Osteoblast (primary cell): Measurements from ENCODE around the gene ERCC6L2. TPM values are rescaled to one million over a fixed set of nuclear protein-coding genes. Genes with fewer than 3 reads are reported as not detected.

Experiments
- DNase-seq: peaks from one replicate; pipeline ENCODE4 v3.0.0; 2011; ENCODE audit warnings: low spot score, mixed read lengths; ENCODE audit not compliant: insufficient read length; ENCODE audit errors: missing footprints
- H2AFZ ChIP-seq: 2 replicates; pipeline ENCODE4 v1.6.0; 2011; ENCODE audit warnings: mild to moderate bottlenecking, low read length
- H3K27ac ChIP-seq: 2 replicates; pipeline ENCODE4 v1.5.1; 2011; ENCODE audit warnings: mild to moderate bottlenecking, low read depth, low read length, moderate library complexity
- H3K27me3 ChIP-seq: 2 replicates; pipeline ENCODE4 v1.6.0; 2012; ENCODE audit warnings: mild to moderate bottlenecking, control low read depth, inconsistent platforms, low read length, moderate library complexity; ENCODE audit not compliant: insufficient read depth
- H3K36me3 ChIP-seq: 2 replicates; pipeline ENCODE4 v1.5.1; 2011; ENCODE audit warnings: mild to moderate bottlenecking, low read length, control low read depth, moderate library complexity; ENCODE audit not compliant: insufficient read depth
- H3K4me1 ChIP-seq: 2 replicates; pipeline ENCODE4 v1.5.1; 2011; ENCODE audit warnings: mild to moderate bottlenecking, low read length, control low read depth, moderate library complexity; ENCODE audit not compliant: insufficient read depth
- H3K4me2 ChIP-seq: 2 replicates; pipeline ENCODE4 v1.6.0; 2011; ENCODE audit warnings: mild to moderate bottlenecking, low read length; ENCODE audit not compliant: insufficient read depth
- H3K4me3 ChIP-seq: fragments of 200-600 bp; sonication (generic); 3 replicates; pipeline ENCODE4 v1.5.1; 2012; ENCODE audit warnings: mild to moderate bottlenecking, low read length, inconsistent platforms; ENCODE audit not compliant: insufficient read depth
- H3K79me2 ChIP-seq: 2 replicates; pipeline ENCODE4 v1.6.0; 2012; ENCODE audit warnings: mild to moderate bottlenecking, low read length, control low read depth, inconsistent platforms; ENCODE audit not compliant: insufficient read depth
- H3K9me3 ChIP-seq: 2 replicates; pipeline ENCODE4 v1.5.1; 2011; ENCODE audit warnings: low read depth, low read length, control low read depth
- H4K20me1 ChIP-seq: 2 replicates; pipeline ENCODE4 v1.6.0; 2012; ENCODE audit warnings: mild to moderate bottlenecking, low read length, control low read depth; ENCODE audit not compliant: insufficient read depth
- total RNA-seq: library from RNA; depleted of rRNA; stranded (reverse); fragments of >200 nt; gene quantifications from 2 replicates; pipeline ENCODE4 v1.2.3, GENCODE V29; 2012
- TF ChIP-seq, protein P1 (sequence below): IDR thresholded peaks from 2 replicates; pipeline ENCODE4 v1.5.1; 2011; ENCODE audit warnings: mild to moderate bottlenecking, low read depth, low read length, moderate library complexity; ENCODE audit errors: extremely low read depth

ERCC6L2 gene
- total RNA-seq, 1 donor: 77.8 TPM

DNA sequence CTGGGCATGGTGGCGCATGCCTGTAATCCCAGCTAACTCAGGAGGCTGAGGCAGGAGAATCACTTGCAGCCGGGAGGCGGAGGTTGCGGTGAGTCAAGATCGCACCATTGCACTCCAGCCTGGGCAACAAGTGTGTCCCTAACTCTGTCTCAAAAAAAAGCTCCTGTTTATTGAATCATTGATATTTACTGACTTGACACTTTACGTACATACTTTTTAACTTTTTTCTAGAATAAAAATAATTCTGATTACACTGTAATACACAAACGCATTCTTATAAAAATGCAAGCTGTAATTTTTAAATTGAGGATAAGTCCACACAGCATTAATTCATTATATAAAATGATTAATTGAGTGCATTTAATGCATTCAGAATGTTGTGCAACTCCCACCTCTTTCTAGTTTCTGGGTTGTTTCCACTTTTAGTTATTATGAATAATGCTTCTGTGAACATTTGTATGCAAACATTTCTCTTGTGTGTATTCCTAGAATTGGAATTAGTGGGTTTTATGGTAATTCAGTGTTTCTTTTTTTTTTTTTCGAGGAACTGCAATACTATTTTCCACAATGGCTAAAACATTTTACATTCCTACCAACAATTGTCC is 15.7 kb downstream of the ERCC6L2 start:
- H3K4me2 ChIP-seq: no peak overlapping the region
- H4K20me1 ChIP-seq: peaks cover 3% of the 10 kb centered on the region
- no peak overlapping the region for H3K27ac ChIP-seq
- no peaks in the 10 kb centered on the region for H3K9me3 ChIP-seq
- H3K4me3 ChIP-seq: no peak overlapping the region
- DNase-seq: no peak
- TF ChIP-seq, protein P1, sequence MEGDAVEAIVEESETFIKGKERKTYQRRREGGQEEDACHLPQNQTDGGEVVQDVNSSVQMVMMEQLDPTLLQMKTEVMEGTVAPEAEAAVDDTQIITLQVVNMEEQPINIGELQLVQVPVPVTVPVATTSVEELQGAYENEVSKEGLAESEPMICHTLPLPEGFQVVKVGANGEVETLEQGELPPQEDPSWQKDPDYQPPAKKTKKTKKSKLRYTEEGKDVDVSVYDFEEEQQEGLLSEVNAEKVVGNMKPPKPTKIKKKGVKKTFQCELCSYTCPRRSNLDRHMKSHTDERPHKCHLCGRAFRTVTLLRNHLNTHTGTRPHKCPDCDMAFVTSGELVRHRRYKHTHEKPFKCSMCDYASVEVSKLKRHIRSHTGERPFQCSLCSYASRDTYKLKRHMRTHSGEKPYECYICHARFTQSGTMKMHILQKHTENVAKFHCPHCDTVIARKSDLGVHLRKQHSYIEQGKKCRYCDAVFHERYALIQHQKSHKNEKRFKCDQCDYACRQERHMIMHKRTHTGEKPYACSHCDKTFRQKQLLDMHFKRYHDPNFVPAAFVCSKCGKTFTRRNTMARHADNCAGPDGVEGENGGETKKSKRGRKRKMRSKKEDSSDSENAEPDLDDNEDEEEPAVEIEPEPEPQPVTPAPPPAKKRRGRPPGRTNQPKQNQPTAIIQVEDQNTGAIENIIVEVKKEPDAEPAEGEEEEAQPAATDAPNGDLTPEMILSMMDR: no peak
- H3K79me2 ChIP-seq: peaks cover 77% of the 10 kb centered on the region
- no peak overlapping the region for H2AFZ ChIP-seq
- H3K36me3 ChIP-seq: peaks cover 10% of the 10 kb centered on the region
- no peaks in the 10 kb centered on the region for H3K4me1 ChIP-seq
- H3K27me3 ChIP-seq: no peaks in the 10 kb centered on the region

DNA sequence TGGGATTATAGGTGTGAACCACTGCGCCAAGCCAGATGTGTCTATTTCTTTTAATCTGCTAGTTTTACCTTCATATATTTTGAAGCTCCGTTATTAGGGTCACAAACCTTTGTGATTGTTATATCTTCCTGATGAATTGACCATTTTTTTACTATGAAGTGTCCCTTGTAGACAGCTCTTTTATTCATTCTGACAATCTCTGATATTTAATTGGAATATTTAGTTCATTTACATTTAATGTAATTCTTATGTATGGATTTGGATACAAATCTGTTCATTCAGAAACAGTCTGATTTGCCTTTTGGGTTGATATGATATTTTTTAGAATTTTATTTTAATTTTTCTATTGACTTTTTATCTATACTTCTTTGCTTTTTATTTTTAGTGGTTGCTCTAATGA is 17.2 kb downstream of the ERCC6L2 start:
- no peak for DNase-seq
- no peak overlapping the region for H3K4me2 ChIP-seq
- no peaks in the 10 kb centered on the region for H4K20me1 ChIP-seq
- no peaks in the 10 kb centered on the region for H3K27me3 ChIP-seq
- TF ChIP-seq, protein P1: no peak
- H3K4me3 ChIP-seq: no peak overlapping the region
- H3K79me2 ChIP-seq: peaks cover 69% of the 10 kb centered on the region
- H2AFZ ChIP-seq: no peak overlapping the region
- H3K9me3 ChIP-seq: no peaks in the 10 kb centered on the region
- H3K27ac ChIP-seq: no peak overlapping the region
- no peaks in the 10 kb centered on the region for H3K4me1 ChIP-seq
- H3K36me3 ChIP-seq: no peaks in the 10 kb centered on the region

DNA sequence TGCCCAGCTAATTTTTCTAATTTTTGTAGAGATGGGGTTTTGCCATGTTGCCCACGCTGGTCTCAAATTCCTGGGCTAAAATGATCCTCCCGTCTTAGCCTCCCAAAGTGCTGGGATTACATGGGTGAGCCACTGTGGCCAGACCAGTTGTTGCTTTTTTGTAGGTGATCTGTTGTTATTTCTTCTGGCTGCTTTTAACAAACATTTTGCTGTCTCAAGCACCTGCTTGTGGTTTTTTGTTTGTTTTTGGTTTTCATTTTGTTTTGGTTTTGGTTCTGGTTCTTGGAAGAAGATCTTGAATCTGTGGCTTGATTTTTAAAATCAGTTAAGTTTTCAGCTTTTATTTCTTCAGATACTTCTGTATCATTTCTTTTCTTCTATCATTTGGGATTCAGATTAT is 21.1 kb downstream of the ERCC6L2 start:
- Histone ChIP-seq H3K27ac (no peak overlapping the region), H3K36me3 (no peaks in the 10 kb centered on the region), H3K9me3 (no peaks in the 10 kb centered on the region), H2AFZ (no peak overlapping the region), H3K27me3 (no peaks in the 10 kb centered on the region), H3K4me3 (no peak overlapping the region), H3K4me2 (no peak overlapping the region), H3K4me1 (no peaks in the 10 kb centered on the region), H3K79me2 (peaks cover 37% of the 10 kb centered on the region), H4K20me1 (no peaks in the 10 kb centered on the region)
- TF ChIP-seq, protein P1: no peak
- no peak for DNase-seq

DNA sequence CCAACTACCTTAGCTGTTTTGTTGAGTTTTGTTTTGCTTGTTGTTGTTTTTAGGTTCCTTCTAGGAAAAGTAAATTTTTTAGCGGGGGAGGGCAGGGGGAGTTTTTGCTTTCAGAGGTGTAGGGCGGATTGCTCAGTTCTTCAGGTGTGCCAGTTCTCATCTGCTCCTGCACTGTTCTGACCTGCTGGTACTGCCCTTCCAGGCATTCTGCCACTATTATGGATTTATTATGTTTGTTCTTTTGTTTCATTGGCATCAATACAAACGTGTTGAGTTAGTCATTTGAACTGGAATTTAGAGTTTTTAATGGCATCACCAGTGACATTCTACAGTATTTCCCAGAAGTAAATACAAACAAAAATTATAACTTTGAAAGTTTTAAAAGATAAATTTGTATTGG is 26.0 kb downstream of the ERCC6L2 start:
- no peak for DNase-seq
- Histone ChIP-seq H3K4me2 (no peak overlapping the region), H3K36me3 (no peaks in the 10 kb centered on the region), H3K27me3 (no peaks in the 10 kb centered on the region), H3K27ac (no peak overlapping the region), H4K20me1 (no peaks in the 10 kb centered on the region), H3K4me3 (no peak overlapping the region), H3K79me2 (peaks cover 7% of the 10 kb centered on the region), H2AFZ (no peak overlapping the region), H3K4me1 (no peaks in the 10 kb centered on the region), H3K9me3 (no peaks in the 10 kb centered on the region)
- TF ChIP-seq, protein P1: no peak
